ENCODE results near the gene EIF1. TPM values are rescaled to one million over a fixed set of nuclear protein-coding genes. Genes with fewer than 3 reads are reported as not detected.

The EIF1 gene
- total and polyA plus RNA-seq, 2 of the 8 experiments (the other 6 are each of a cell fraction or from before 2014, with no cell fraction given) = 175 to 539 TPM

DNA sequence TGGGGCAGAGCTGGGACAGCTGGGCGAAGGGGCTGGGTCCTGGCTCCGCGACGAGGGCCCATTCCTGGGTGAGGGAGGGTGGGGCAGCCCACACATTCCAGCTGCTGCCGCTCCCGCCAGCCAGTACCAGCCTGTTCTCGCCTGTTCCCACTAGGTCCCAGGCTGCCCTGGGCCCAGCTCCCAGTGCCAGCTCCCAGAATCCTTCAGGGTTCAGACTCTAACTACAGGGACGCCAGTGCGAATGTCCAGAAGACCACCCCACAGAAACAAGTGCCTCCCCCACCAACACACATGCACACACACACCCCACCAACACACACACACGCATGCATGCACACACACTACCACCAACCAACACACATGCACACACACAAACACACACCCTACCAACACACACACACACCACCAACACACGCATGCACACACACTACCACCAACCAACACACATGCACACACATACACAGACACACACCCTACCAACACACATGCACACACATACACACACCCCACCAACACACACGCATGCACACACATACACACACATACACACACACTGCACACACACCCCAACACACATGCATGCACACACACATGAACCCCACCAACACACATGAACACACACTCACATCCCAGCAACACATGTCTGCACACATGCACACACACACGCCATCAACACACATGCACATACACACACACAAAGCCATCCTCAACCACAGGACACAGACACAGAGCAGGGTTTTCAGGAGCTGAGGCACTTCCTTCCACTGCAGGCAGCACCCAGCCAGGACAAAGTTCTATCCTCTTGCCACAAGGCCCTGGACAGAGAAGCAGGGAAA, 36.8 kb upstream of the EIF1 start (continued):
- TF ChIP-seq HDAC2 (IDR thresholded peaks at IDR 0.05; ENCODE audit: borderline replicate concordance in 1 of 2, low read depth in 2 of 2, low read length in 2 of 2) = no peak
- TF ChIP-seq EZH2 (IDR thresholded peaks at IDR 0.05; ENCODE audit: low read depth, low read length, severe bottlenecking) = no peak
- no peak for TF ChIP-seq POU5F1 (IDR thresholded peaks at IDR 0.05; ENCODE audit: low read depth, low read length)
- no peak for TF ChIP-seq BACH1 (IDR thresholded peaks at IDR 0.05; ENCODE audit: low read length)
- no peak for TF ChIP-seq NRF1 (IDR thresholded peaks at IDR 0.05; ENCODE audit: low read depth, low read length)
- no peak for TF ChIP-seq TCF12 (IDR thresholded peaks at IDR 0.05; ENCODE audit: low read depth, low read length)
- TF ChIP-seq KDM5A (IDR thresholded peaks at IDR 0.05; ENCODE audit: low read length) = no peak
- TF ChIP-seq EGR1 (IDR thresholded peaks at IDR 0.05; ENCODE audit: borderline replicate concordance, low read depth, low read length) = no peak
- TF ChIP-seq YY1 (IDR thresholded peaks at IDR 0.05; ENCODE audit: low read depth, low read length) = no peak
- TF ChIP-seq TEAD4 (IDR thresholded peaks at IDR 0.05; ENCODE audit: low read depth, low read length) = no peak
- TF ChIP-seq, protein P1, sequence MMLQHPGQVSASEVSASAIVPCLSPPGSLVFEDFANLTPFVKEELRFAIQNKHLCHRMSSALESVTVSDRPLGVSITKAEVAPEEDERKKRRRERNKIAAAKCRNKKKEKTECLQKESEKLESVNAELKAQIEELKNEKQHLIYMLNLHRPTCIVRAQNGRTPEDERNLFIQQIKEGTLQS (IDR thresholded peaks at IDR 0.05; ENCODE audit: insufficient read depth, low read depth, low read length) = no peak
- TF ChIP-seq SP2 (IDR thresholded peaks at IDR 0.05; ENCODE audit: low read length) = no peak
